GM23248 (cell line): ENCODE measurements around the gene CHRM4. TPM values are rescaled to one million over a fixed set of nuclear protein-coding genes. Genes with fewer than 3 reads are reported as not detected.

Source experiments
- DNase-seq: peaks from one replicate; pipeline ENCODE4 v3.0.0-alpha.2; 2015
- H2AFZ ChIP-seq: fragments of 200-600 bp; sonication (generic); 2 replicates; pipeline ENCODE4 v1.6.1; 2016; ENCODE audit warnings: antibody characterized with exemption
- H3F3A ChIP-seq: fragments of 200-600 bp; sonication (generic); 2 replicates; pipeline ENCODE4 v1.6.1; 2016; ENCODE audit warnings: mild to moderate bottlenecking, antibody characterized with exemption, mixed run types; ENCODE audit not compliant: insufficient read depth
- H3K27ac ChIP-seq: fragments of 200-600 bp; sonication (generic); 2 replicates; pipeline ENCODE4 v1.5.1; 2016; ENCODE audit warnings: mild to moderate bottlenecking
- H3K27me3 ChIP-seq: fragments of 200-600 bp; sonication (generic); replicated peaks from 2 replicates; pipeline ENCODE4 v1.6.1; 2016; ENCODE audit warnings: mild to moderate bottlenecking; ENCODE audit not compliant: insufficient read depth
- H3K36me3 ChIP-seq: fragments of 200-600 bp; sonication (generic); 2 replicates; pipeline ENCODE4 v1.6.1; 2016; ENCODE audit warnings: low read depth, mild to moderate bottlenecking
- H3K4me1 ChIP-seq: fragments of 200-600 bp; sonication (generic); 2 replicates; pipeline ENCODE4 v1.6.1; 2016; ENCODE audit warnings: mild to moderate bottlenecking; ENCODE audit not compliant: insufficient read depth
- H3K4me2 ChIP-seq: fragments of 200-600 bp; sonication (generic); one replicate; pipeline ENCODE4 v1.6.1; 2016; ENCODE audit warnings: mild to moderate bottlenecking; ENCODE audit not compliant: unreplicated experiment
- H3K4me3 ChIP-seq: fragments of 200-600 bp; sonication (generic); 2 replicates; pipeline ENCODE4 v1.5.1; 2016; ENCODE audit warnings: mild to moderate bottlenecking
- H3K79me2 ChIP-seq: fragments of 200-600 bp; sonication (generic); 2 replicates; pipeline ENCODE4 v1.6.1; 2016; ENCODE audit warnings: mild to moderate bottlenecking; ENCODE audit not compliant: insufficient read depth
- H3K9ac ChIP-seq: fragments of 200-600 bp; sonication (generic); 2 replicates; pipeline ENCODE4 v1.6.1; 2016; ENCODE audit warnings: mild to moderate bottlenecking
- H3K9me2 ChIP-seq: fragments of 200-600 bp; sonication (generic); 2 replicates; pipeline ENCODE4 v1.6.1; 2016; ENCODE audit warnings: mixed run types, mild to moderate bottlenecking, moderate library complexity; ENCODE audit not compliant: insufficient read depth
- H3K9me3 ChIP-seq: fragments of 200-600 bp; sonication (generic); one replicate; pipeline ENCODE4 v1.6.1; 2017; ENCODE audit warnings: low read depth
- H4K20me1 ChIP-seq: fragments of 200-600 bp; sonication (generic); 2 replicates; pipeline ENCODE4 v1.6.0; 2016; ENCODE audit not compliant: insufficient read depth
- EZH2 ChIP-seq: fragments of 200-600 bp; sonication (generic); IDR thresholded peaks from 2 replicates; pipeline ENCODE4 v1.6.1; 2018; ENCODE audit warnings: antibody characterized with exemption, mild to moderate bottlenecking; ENCODE audit not compliant: insufficient read depth, poor library complexity, severe bottlenecking
- EZH2phosphoT487 ChIP-seq: fragments of 200-600 bp; sonication (generic); IDR thresholded peaks from 2 replicates; pipeline ENCODE4 v1.6.1; 2018; ENCODE audit warnings: antibody characterized with exemption, moderate library complexity, mild to moderate bottlenecking, low read depth; ENCODE audit not compliant: insufficient read depth
- WGBS, 2 experiments: methylation state at CpG; one replicate each; pipeline ENCODE4 v1.1.6; 2015 to 2017; ENCODE audit warnings: low lambda C conversion rate in 2 of 2, low coverage in 1 of 2; ENCODE audit errors: missing lambda C conversion rate in 2 of 2; 5-methylcytosine and 5-hydroxymethylcytosine counted together
- in situ Hi-C: fragments of 300-500 bp; cut with MboI; formaldehyde crosslinking; loops from 2 replicates; pipeline ENCODE4 v1.15.0; 2020
- polyA plus RNA-seq: library from polyadenylated mRNA; unstranded; fragments of >200 nt; fragmentation: Nextera tagmentation; extraction: Ambion mirVana; gene quantifications from 2 replicates; pipeline ENCODE4 v1.2.1, GENCODE V29; 2016
- total RNA-seq: library from RNA; depleted of rRNA; stranded (reverse); fragments of >200 nt; shearing (Covaris generic); gene quantifications from 2 replicates; pipeline ENCODE4 v1.2.3, GENCODE V29; 2014

Gene CHRM4
- total and polyA plus RNA-seq, 2 experiments from 2014 or later: not detected

- H3K4me3 ChIP-seq: no peak overlapping the region
- no peak overlapping the region for H2AFZ ChIP-seq
- no peaks in the 10 kb centered on the region for H3K79me2 ChIP-seq
- H3K9me3 ChIP-seq: no peaks in the 10 kb centered on the region
- 66 to 73% methylated on average over 4 of the region's 4 CpGs for WGBS, 2 experiments
- TF ChIP-seq EZH2phosphoT487: no peak
- no peak for TF ChIP-seq EZH2
- no peaks in the 10 kb centered on the region for H3K9me2 ChIP-seq
- H3K4me2 ChIP-seq: no peak overlapping the region
- H3K4me1 ChIP-seq: no peaks in the 10 kb centered on the region
- H3K9ac ChIP-seq: no peak overlapping the region
- H3K27me3 ChIP-seq: peaks cover 7% of the 10 kb centered on the region
- peak; percentile 75 for DNase-seq
- no peaks in the 10 kb centered on the region for H4K20me1 ChIP-seq
- H3K27ac ChIP-seq: no peak overlapping the region
- H3K36me3 ChIP-seq: no peaks in the 10 kb centered on the region
- 0 out of 2 replicates have a peak, but pooled peaks cover 3% of the 10 kb centered on the region for H3F3A ChIP-seq
- in situ Hi-C loops: no loop called here
Observed at GRCh38 chr11:46386674-46387073, 4.9 kb downstream of the CHRM4 start.

- 93 to 96% methylated on average over 25 of the region's 25 CpGs for WGBS, 2 experiments
- Histone ChIP-seq H2AFZ (no peak overlapping the region), H3K4me1 (no peaks in the 10 kb centered on the region), H3K4me2 (no peak overlapping the region), H3K27ac (no peak overlapping the region), H3K9me3 (no peaks in the 10 kb centered on the region), H3K4me3 (no peak overlapping the region), H3K36me3 (no peaks in the 10 kb centered on the region), H3F3A (0 out of 2 replicates have a peak, but pooled peaks cover 3% of the 10 kb centered on the region), H4K20me1 (no peaks in the 10 kb centered on the region), H3K9me2 (no peaks in the 10 kb centered on the region), H3K9ac (no peak overlapping the region), H3K79me2 (no peaks in the 10 kb centered on the region), H3K27me3 (peaks cover 7% of the 10 kb centered on the region)
- DNase-seq: no peak
- TF ChIP-seq EZH2: no peak
- no peak for TF ChIP-seq EZH2phosphoT487
- in situ Hi-C loops: no loop called here
Observed at GRCh38 chr11:46386005-46386578, 5.5 kb downstream of the CHRM4 start.

- Histone ChIP-seq H3K79me2 (no peaks in the 10 kb centered on the region), H3K4me3 (no peak overlapping the region), H3K9ac (no peak overlapping the region), H3K36me3 (no peaks in the 10 kb centered on the region), H3F3A (0 out of 2 replicates have a peak, but pooled peaks cover 3% of the 10 kb centered on the region), H4K20me1 (no peaks in the 10 kb centered on the region), H3K9me2 (no peaks in the 10 kb centered on the region), H3K27ac (no peak overlapping the region), H3K27me3 (peaks cover 1% of the 10 kb centered on the region), H3K4me1 (no peaks in the 10 kb centered on the region), H3K4me2 (no peak overlapping the region), H3K9me3 (no peaks in the 10 kb centered on the region), H2AFZ (no peak overlapping the region)
- WGBS, 2 experiments: 92 to 93% methylated on average over 43 to 47 of the region's 47 CpGs
- in situ Hi-C loops: no loop called here
- no peak for DNase-seq
- TF ChIP-seq EZH2 (no peak), EZH2phosphoT487 (no peak)
Observed at GRCh38 chr11:46385169-46386004, 6.2 kb downstream of the CHRM4 start.

GRCh38 chr11:46383974-46384701 is 7.4 kb downstream of the CHRM4 start:
- H3K9me3 ChIP-seq: no peaks in the 10 kb centered on the region
- H2AFZ ChIP-seq: no peak overlapping the region
- no peak for DNase-seq
- no peak for TF ChIP-seq EZH2phosphoT487
- no peak for TF ChIP-seq EZH2
- H3F3A ChIP-seq: 0 out of 2 replicates have a peak, but pooled peaks cover 3% of the 10 kb centered on the region
- no peak overlapping the region for H3K27ac ChIP-seq
- no peak overlapping the region for H3K9ac ChIP-seq
- in situ Hi-C loops: no loop called here
- no peak overlapping the region for H3K4me2 ChIP-seq
- H3K9me2 ChIP-seq: no peaks in the 10 kb centered on the region
- no peak overlapping the region for H3K4me3 ChIP-seq
- no peaks in the 10 kb centered on the region for H3K27me3 ChIP-seq
- H3K79me2 ChIP-seq: no peaks in the 10 kb centered on the region
- no peaks in the 10 kb centered on the region for H4K20me1 ChIP-seq
- WGBS, 2 experiments: 89 to 92% methylated on average over 12 of the region's 12 CpGs
- H3K4me1 ChIP-seq: no peaks in the 10 kb centered on the region
- no peaks in the 10 kb centered on the region for H3K36me3 ChIP-seq
